GM21447 (cell line): ENCODE results near the gene POP4.

Experiments used
- ATAC-seq: cut with Tn5 transposase; IDR thresholded peaks from one replicate; pipeline ENCODE4 v1.9.1; 2021; ENCODE audit not compliant: unreplicated experiment

Gene POP4

GRCh38 chr19:29660835-29661234 lies 54.8 kb downstream of the POP4 start:
- no peak for ATAC-seq

- no peak for ATAC-seq
Measured at GRCh38 chr19:29662278-29662603, 56.2 kb downstream of the POP4 start.

- ATAC-seq: no peak
Measured at GRCh38 chr19:29662604-29663404, 56.7 kb downstream of the POP4 start.

DNA sequence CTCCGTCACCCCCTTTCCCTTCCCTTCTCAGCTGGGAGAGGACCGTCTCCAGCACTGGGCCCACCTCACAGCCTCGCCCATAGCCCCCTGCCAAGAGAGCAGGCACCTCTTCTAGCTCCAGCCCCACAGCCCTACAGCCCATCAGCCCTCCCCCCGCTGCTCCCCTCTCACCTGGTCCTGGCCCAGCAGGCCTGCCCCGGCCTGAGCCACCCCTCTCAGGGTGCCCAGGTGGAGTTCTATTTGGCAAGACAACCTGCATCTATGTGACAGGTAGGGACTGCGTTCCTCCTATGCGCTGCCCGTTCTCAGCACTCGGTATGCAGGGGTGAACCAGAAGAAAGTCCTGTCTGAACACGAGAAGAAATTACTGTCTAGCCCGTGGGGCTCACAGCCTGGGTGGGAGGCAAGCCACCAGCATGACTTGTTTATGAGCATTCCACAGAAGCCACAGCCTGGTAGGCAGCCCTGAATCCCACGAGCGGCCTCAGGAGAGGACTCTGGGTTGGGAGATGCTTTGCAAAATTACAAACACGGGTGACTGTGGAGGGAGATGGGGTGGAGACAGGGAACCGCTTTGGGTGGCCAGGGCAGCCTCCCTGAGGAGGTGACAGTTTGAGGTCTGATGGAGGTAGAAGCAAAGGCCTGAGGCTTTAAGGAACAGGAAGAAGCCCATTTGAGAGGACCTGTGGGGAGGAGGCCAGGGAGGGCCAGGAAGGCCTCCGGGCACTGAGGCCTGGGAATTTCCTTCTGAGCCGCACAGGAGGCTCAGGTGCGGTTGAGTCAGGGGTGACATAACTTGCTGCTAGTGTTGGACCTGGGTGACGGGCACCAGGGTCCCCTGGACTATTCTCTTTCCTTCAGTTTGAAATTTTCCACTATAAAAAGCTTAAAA lies 58.0 kb downstream of the POP4 start:
- no peak for ATAC-seq

DNA sequence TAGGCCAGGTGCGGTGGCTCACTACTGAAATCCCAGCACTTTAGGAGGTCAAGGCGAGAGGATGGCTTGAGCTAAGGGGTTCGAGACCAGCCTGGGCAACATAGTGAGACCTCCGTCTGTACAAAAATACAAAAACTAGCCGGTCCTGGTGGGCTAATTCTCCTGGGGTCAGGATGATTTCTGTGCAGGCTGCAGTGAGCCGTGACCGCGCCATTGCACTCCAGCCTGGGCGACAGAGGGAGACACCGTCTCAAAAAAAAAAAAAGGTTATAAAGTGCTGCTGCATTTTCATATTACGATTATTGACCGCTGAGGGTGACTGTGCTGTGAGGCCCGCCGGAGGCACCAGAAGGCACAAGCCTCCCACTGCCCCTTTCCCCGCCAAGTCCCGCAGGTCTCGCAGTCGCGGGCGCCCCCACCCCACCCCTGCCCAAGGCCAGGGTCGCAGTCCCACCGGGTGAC lies 58.7 kb downstream of the POP4 start:
- no peak for ATAC-seq

DNA sequence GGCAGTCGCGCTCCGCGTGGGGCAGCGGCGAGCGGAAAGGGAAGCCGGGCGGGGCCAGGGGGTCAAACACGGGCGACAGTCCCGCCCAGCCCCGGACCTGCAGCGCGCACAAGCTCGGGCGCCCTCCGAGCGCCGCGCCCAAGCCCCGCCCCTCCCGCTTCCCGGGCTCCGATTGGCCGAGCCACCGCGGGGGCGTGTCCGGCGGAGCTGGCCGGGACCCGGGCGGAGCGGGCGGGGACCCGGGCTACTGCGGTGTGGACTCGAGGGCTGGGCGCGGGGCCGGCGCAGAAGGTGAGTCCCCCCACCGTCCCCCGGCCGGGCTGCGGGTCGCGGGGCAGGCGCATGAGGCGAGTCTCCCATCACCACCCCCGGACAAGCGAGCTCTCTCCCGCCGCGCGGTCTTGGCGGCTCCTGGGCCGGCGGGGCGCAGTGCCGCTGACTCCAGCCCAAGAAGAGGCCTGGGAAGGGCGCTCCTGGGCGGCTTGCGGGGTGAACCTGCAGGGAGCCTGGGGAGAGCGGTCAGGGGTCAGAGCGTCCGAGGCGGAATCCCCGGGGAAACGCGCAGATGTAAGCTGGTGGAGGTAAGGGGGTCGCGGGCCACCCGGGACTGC lies 59.2 kb downstream of the POP4 start, which contains the start of gene PLEKHF1:
PLEKHF1 (plus strand) TSS at position 247 of the 611 bp plus-strand sequence. CDS start 8,379 bp downstream, outside the sequence.
- peak; percentile 77 for ATAC-seq

DNA sequence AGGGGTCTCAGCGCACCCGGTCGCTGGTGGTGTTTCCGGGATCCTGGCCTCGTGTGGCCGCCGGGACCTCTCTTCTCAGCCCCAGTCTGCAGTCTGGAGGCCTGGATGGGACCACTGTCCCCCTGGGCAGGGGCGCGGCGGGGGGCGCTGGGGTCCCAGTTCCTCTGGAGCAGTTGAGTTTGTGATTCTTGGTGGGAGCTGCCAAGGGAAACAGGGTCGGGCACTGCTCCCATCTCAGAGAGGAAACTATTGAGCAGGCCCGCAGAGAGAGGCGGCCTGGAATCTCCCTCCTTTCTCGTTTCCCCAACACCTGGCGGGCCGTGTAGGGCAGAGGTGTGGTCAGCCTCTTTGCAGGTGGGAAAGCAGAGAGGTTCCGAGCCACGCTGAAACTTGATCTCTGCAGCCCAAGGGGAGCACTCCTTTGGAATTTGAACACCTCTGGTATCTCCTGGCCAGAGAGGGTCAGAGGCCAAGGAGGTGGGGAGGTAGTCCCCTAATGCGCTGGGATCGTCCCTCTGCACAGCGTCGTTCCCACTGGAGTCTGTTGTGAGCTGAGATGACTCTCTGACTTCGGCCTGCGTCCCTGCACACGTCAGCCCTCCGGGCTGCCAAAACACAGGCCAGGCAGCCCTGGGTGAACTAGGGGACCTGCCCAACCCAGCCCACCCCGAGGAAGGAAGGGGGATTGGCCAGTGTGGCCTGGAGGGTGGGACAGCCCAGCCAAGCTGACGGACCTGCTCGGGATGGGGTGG lies 59.9 kb downstream of the POP4 start:
- peak; percentile 26 for ATAC-seq
